Urinary bladder (tissue), 4 donors: ENCODE results near the gene FAM151A. TPM values are rescaled to one million over a fixed set of nuclear protein-coding genes. Genes with fewer than 3 reads are reported as not detected.

Experiments used
- DNase-seq: peaks from one replicate; pipeline ENCODE4 v3.0.0-alpha.2; 2015; ENCODE audit errors: extremely low spot score
- H3K27ac ChIP-seq: one replicate; pipeline ENCODE4 v1.5.1; 2013; ENCODE audit warnings: low read depth, mild to moderate bottlenecking, moderate library complexity
- H3K36me3 ChIP-seq: one replicate; pipeline ENCODE4 v1.6.1; 2013; ENCODE audit warnings: mild to moderate bottlenecking, moderate library complexity; ENCODE audit not compliant: insufficient read depth
- H3K4me1 ChIP-seq: one replicate; pipeline ENCODE4 v1.6.1; 2013; ENCODE audit warnings: mild to moderate bottlenecking, moderate library complexity; ENCODE audit not compliant: insufficient read depth
- H3K4me3 ChIP-seq: one replicate; pipeline ENCODE4 v1.5.1; 2013; ENCODE audit warnings: low read depth, low read length
- WGBS: extraction: QIAGEN DNeasy Blood & Tissue Kit; methylation state at CpG from one replicate; pipeline ENCODE4 v1.1.7; 2013; 5-methylcytosine and 5-hydroxymethylcytosine counted together
- polyA plus RNA-seq: library from polyadenylated mRNA; stranded (reverse); fragments of 200-250 nt; gene quantifications from one replicate; pipeline ENCODE4 v1.2.3, GENCODE V29; 2013
- total RNA-seq: library from RNA; depleted of rRNA; stranded (reverse); fragments of >200 nt; gene quantifications from one replicate; pipeline ENCODE4 v1.2.3, GENCODE V29; 2014
- donor health status: healthy with polysubstance abuse.
- donor health status: healthy.

FAM151A gene
- total and polyA plus RNA-seq, 2 donors, result 0.10 TPM; not detected in 1

DNA sequence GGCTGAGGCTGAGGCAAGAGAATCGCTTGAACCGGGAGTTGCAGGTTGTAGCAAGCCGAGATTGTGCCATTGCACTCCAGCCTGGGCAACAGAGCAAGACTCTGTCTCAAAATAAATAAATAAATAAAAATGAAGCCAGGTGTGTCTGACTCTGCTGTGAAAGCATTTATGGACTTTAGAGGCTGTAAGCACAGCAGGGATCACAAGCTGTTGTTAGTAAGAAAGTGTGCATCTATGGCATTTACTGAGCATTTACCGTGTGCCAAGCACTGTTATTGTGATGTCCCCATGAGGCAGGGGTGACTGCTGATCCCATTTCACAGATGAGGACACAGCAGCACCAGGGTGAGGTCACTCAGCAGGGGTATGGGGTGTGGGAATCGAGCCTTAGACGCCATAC is 20.1 kb downstream of the FAM151A start:
- Histone ChIP-seq H3K4me1 (no peaks in the 10 kb centered on the region), H3K36me3 (no peaks in the 10 kb centered on the region), H3K4me3 (no peak overlapping the region), H3K27ac (no peak overlapping the region)
- 93% methylated on average over 6 of the region's 6 CpGs for WGBS
- no peak for DNase-seq

DNA sequence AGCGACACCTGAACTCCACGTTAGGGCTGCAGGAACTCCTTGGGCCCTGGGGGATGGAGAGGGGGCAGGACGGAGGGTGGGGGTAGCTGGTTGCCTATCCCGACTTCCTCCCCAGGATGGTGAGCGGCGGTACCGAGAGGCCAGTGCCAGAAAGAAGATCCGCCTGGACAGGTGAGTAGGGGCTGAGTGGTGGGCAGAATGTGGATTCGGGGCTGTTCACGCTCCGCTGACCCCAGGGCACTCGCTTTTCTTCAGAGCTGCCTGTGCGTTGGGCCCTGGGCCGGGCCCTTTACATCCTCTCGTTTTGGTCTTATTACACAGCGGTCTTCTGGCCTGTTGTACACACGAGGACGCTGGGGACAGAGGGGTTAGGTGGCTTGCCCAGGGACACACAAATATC is 20.8 kb downstream of the FAM151A start:
- 89% methylated on average over 18 of the region's 18 CpGs for WGBS
- no peak overlapping the region for H3K4me3 ChIP-seq
- no peaks in the 10 kb centered on the region for H3K4me1 ChIP-seq
- DNase-seq, result no peak
- H3K27ac ChIP-seq, result no peak overlapping the region
- H3K36me3 ChIP-seq, result no peaks in the 10 kb centered on the region

- no peaks in the 10 kb centered on the region for H3K36me3 ChIP-seq
- H3K4me1 ChIP-seq, result no peaks in the 10 kb centered on the region
- DNase-seq, result no peak
- no peak overlapping the region for H3K27ac ChIP-seq
- H3K4me3 ChIP-seq, result no peak overlapping the region
- WGBS, result 89% methylated on average over 10 of the region's 10 CpGs
Observed at GRCh38 chr1:54601730-54602129, 21.6 kb downstream of the FAM151A start.

DNA sequence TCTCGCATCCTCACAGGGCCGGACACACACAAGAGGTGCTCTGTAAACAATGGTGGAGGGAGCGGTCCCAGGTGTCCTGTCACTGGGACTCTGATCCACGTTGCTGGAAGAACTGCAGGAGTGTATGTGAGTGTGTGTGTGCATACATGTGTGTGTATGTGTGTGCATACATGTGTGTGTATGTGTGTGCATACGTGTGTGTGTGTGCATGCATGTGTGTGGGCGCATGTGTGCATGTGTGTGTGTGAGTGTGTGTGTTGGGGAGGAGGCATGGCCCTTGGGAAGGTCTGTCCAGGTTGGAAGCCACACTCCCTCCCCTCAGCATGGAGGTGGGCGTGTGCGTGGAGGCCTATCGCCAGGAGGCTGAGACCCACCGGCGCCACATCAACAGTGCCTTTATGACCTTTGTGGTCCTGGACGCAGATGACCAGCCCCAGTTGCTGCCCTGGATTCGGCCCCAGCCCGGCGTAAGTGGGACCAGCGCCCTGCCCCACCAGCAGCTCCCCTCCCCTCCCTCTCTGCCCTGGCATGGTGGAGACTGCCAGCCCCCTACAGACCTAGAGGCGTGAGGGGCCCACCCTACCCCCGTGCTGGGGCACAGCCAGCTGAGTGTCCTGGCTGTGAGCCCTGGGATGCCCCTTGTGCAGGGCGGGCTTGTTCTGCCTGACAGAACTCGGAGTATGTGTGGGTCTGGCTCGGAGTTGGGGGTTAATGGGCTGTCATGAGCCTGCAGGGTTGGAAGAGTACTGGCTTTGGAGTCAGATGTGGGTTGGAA is 22.2 kb downstream of the FAM151A start:
- no peak overlapping the region for H3K27ac ChIP-seq
- DNase-seq, result no peak
- H3K4me1 ChIP-seq, result no peaks in the 10 kb centered on the region
- WGBS, result 83% methylated on average over 21 of the region's 21 CpGs
- H3K4me3 ChIP-seq, result no peak overlapping the region
- no peaks in the 10 kb centered on the region for H3K36me3 ChIP-seq

GRCh38 chr1:54599211-54599823 is 24.0 kb downstream of the FAM151A start:
- no peak overlapping the region for H3K27ac ChIP-seq
- DNase-seq, result no peak
- no peaks in the 10 kb centered on the region for H3K4me1 ChIP-seq
- 91% methylated on average over 13 of the region's 13 CpGs for WGBS
- no peak overlapping the region for H3K4me3 ChIP-seq
- peaks cover under 1% of the 10 kb centered on the region for H3K36me3 ChIP-seq

DNA sequence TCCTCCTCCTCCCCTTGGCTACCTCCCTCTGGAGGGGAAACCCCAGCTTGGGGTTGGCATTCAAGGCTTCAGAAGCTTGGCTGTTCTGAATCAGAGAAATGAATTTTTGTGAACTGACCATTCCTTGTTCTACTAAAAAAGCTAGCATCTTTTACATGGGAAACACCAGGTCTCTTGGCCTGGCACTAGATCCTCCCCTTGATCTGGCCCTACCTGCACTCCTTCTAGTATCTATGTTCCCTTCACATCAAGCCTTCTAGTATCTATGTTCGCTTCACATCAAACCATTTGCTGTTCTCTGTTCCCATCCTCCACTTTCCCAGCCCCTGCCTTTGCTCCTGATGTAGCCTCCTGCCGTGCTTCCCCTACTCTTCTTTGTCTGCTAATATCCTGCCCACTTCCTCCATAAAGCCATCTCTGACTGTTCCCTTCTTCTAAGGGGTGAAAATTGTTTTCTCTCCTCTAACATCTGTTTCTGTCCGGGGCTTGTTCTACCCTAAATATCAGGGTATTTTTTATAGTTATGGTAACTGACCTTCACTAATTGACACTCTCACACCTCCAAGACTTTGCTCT is 25.8 kb downstream of the FAM151A start:
- no peak for DNase-seq
- Histone ChIP-seq H3K27ac (no peak overlapping the region), H3K4me3 (no peak overlapping the region), H3K36me3 (peaks cover 3% of the 10 kb centered on the region), H3K4me1 (no peaks in the 10 kb centered on the region)
- WGBS, result 84% methylated on average over 3 of the region's 3 CpGs

DNA sequence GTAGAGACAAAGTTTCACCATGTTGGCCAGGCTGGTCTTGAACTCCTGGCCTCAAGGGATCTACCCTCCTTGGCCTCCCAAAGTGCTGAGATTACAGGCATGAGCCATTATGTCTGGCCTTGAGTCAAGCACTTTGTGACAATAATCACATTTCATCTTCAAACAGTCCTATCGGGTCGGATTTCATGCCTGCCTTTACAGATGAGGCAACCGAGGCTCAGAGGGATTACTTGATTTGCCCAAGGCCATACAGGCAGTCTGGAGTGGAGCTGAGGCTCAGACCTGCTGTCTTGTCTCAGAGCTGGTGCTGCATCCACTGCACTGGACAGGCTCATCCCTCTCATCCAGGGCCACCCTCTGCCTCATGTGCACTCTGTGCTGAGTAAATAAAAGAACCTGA is 26.6 kb downstream of the FAM151A start:
- H3K36me3 ChIP-seq, result peaks cover 3% of the 10 kb centered on the region
- H3K4me3 ChIP-seq, result no peak overlapping the region
- WGBS, result 86% methylated on average over 3 of the region's 3 CpGs
- H3K27ac ChIP-seq, result no peak overlapping the region
- H3K4me1 ChIP-seq, result no peaks in the 10 kb centered on the region
- no peak for DNase-seq

GRCh38 chr1:54595956-54596498 is 27.3 kb downstream of the FAM151A start:
- DNase-seq, result no peak
- peaks cover 3% of the 10 kb centered on the region for H3K36me3 ChIP-seq
- no peaks in the 10 kb centered on the region for H3K4me1 ChIP-seq
- 97% methylated on average over 3 of the region's 3 CpGs for WGBS
- H3K27ac ChIP-seq, result no peak overlapping the region
- no peak overlapping the region for H3K4me3 ChIP-seq

DNA sequence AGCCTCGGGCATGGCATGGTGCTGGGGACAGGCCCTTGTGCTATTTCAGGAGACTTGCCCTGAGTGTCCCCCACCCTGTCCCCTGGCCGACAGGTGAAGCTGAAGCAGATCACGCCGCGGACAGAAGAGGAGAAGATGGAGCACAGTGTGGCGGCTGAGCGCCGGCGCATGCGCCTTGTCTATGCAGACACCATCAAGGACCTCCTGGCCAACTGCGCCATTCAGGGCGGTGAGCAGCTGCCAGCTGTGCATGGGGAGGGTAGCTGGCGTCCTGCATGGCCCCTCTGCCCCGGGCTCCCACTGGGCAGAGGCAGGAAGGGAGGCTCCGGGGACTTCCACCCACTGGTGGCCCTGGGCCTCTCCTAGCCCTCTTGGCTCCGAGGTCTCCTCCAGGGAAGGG is 28.9 kb downstream of the FAM151A start:
- Histone ChIP-seq H3K36me3 (peaks cover 3% of the 10 kb centered on the region), H3K4me3 (no peak overlapping the region), H3K27ac (no peak overlapping the region), H3K4me1 (no peaks in the 10 kb centered on the region)
- WGBS, result 93% methylated on average over 16 of the region's 16 CpGs
- no peak for DNase-seq

DNA sequence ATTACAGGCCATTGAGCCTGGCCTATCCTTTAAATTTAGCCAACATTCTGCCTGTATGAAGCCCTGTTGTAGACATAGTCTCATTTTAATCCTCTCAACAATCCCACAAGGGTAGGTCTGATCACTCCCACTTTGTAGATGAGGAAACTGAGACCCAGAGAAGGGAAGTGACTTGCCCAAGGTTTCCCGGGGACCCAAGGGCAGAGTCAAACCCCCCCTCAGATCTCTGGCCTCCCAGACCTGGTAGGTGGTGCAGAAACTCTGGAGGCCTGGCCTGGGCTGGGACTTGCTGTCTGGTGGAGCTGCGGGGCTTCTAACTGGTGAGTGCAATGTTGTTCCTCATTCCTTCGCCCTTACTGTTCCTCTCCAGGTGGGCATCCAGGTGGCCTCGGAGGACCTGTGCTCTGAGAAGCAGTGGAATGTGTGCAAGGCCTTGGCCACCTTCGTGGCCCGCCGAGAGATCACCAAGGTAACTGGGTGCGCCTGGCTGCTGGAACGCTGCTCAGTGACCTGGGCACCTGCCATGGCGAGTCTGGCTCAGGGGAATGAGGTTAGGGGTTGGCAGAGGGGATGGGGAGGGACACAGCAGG is 29.7 kb downstream of the FAM151A start:
- H3K4me1 ChIP-seq, result no peaks in the 10 kb centered on the region
- WGBS, result 91% methylated on average over 10 of the region's 10 CpGs
- H3K36me3 ChIP-seq, result peaks cover 3% of the 10 kb centered on the region
- no peak overlapping the region for H3K27ac ChIP-seq
- no peak for DNase-seq
- no peak overlapping the region for H3K4me3 ChIP-seq

DNA sequence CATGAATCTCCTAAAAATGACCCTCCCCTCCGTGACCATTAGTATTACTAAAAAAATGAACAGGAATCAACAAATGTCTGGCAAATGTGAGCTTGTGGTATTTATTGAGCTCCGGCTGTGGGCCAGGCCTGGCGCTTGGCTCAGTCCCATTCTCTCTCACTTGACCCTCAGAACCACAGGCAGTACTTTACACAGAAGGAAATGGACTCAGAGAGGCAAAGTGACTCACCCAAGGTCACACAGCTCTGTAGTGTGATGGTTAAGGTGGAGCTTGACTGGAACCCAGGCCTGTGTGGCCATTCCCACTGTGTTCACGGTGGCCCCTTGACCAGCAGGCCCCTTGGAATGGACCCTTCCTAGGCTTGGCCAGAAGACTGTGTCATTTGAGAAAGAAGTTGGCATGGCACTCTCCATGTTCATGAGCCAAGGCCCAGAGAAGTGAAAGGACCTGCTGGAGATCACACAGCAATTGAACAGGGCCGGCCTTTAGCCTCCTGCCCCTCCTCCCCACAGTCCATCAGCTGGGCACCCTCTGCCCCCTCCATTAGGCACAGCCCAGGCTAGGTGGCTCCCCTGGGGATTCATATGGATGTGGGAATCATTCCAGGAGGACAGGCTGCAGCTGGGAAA is 32.1 kb downstream of the FAM151A start:
- Histone ChIP-seq H3K27ac (no peak overlapping the region), H3K4me1 (no peaks in the 10 kb centered on the region), H3K4me3 (no peak overlapping the region), H3K36me3 (peaks cover 3% of the 10 kb centered on the region)
- no peak for DNase-seq
- 93% methylated on average over 5 of the region's 5 CpGs for WGBS

DNA sequence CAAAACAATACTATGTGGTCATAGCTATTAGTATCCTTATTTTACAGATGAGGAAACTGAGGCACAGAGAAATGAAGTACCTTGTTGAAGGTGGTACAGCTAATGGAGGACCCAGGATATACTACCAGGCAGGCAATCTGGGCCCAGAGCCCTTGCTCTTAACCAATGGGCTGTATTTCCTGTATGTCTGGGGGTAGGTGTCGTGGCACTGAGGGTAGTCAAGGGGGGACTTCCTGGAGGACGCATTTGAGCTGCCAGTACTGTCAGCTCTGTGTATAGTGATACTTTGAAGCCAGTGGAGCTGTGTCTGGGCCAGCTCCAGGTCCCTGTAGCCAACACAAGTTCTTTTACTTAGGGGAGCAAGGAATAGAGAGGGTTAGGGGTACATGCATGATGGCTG is 34.9 kb downstream of the FAM151A start:
- WGBS, result 71% methylated on average over 2 of the region's 2 CpGs
- H3K27ac ChIP-seq, result no peak overlapping the region
- no peaks in the 10 kb centered on the region for H3K36me3 ChIP-seq
- no peak overlapping the region for H3K4me3 ChIP-seq
- DNase-seq, result no peak
- H3K4me1 ChIP-seq, result no peaks in the 10 kb centered on the region
